Neuron (in vitro differentiated cells): ENCODE results near the gene ZNF627.
"Not testable (repeated sequence)": the region's sequence is repeated elsewhere in the genome, so short reads cannot be mapped to it uniquely, and the experiment has no call there.

Experiments used
- H2AFZ ChIP-seq: one replicate; pipeline ENCODE4 v1.6.1; 2013; ENCODE audit warnings: low read depth, mild to moderate bottlenecking, inconsistent platforms, low read length, moderate library complexity
- H3K27me3 ChIP-seq: one replicate; pipeline ENCODE4 v1.6.1; 2013; ENCODE audit warnings: low read length; ENCODE audit not compliant: insufficient read depth
- H3K36me3 ChIP-seq: one replicate; pipeline ENCODE4 v1.6.1; 2013; ENCODE audit warnings: low read length; ENCODE audit not compliant: insufficient read depth
- H3K4me1 ChIP-seq: one replicate; pipeline ENCODE4 v1.6.1; 2013; ENCODE audit warnings: low read length; ENCODE audit not compliant: insufficient read depth
- H3K4me3 ChIP-seq: 2 replicates; pipeline ENCODE4 v1.5.1; 2013; ENCODE audit warnings: mild to moderate bottlenecking, low read length, moderate library complexity
- H3K9me3 ChIP-seq: one replicate; pipeline ENCODE4 v1.6.1; 2013; ENCODE audit warnings: low read length

The ZNF627 gene

GRCh38 chr19:11581740-11582139, 15.5 kb upstream of the ZNF627 start:
- H3K36me3 ChIP-seq: no peaks in the 10 kb centered on the region
- no peak overlapping the region for H2AFZ ChIP-seq
- no peak overlapping the region for H3K4me3 ChIP-seq
- no peaks in the 10 kb centered on the region for H3K9me3 ChIP-seq
- H3K4me1 ChIP-seq: peaks cover 9% of the 10 kb centered on the region
- no peaks in the 10 kb centered on the region for H3K27me3 ChIP-seq

- no peaks in the 10 kb centered on the region for H3K4me1 ChIP-seq
- H3K27me3 ChIP-seq: no peaks in the 10 kb centered on the region
- no peaks in the 10 kb centered on the region for H3K9me3 ChIP-seq
- no peak overlapping the region for H2AFZ ChIP-seq
- H3K4me3 ChIP-seq: no peak overlapping the region
- no peaks in the 10 kb centered on the region for H3K36me3 ChIP-seq
Observed at GRCh38 chr19:11586331-11586730, 11.0 kb upstream of the ZNF627 start.

GRCh38 chr19:11587302-11587974, 9.8 kb upstream of the ZNF627 start:
- Histone ChIP-seq H2AFZ (no peak overlapping the region), H3K4me1 (no peaks in the 10 kb centered on the region), H3K9me3 (no peaks in the 10 kb centered on the region), H3K36me3 (no peaks in the 10 kb centered on the region), H3K4me3 (no peak overlapping the region), H3K27me3 (no peaks in the 10 kb centered on the region)

- Histone ChIP-seq H3K36me3 (no peaks in the 10 kb centered on the region), H3K9me3 (no peaks in the 10 kb centered on the region), H3K27me3 (no peaks in the 10 kb centered on the region), H2AFZ (no peak overlapping the region), H3K4me1 (no peaks in the 10 kb centered on the region), H3K4me3 (no peak overlapping the region)
Observed at GRCh38 chr19:11587975-11588631, 9.2 kb upstream of the ZNF627 start.

GRCh38 chr19:11594084-11594483, 3.2 kb upstream of the ZNF627 start:
- peaks cover 4% of the 10 kb centered on the region for H3K9me3 ChIP-seq

GRCh38 chr19:11596156-11596555, 1.1 kb upstream of the ZNF627 start:
- Histone ChIP-seq H2AFZ (no peak overlapping the region), H3K27me3 (no peaks in the 10 kb centered on the region), H3K4me1 (peaks cover 5% of the 10 kb centered on the region), H3K4me3 (no peak overlapping the region), H3K36me3 (peaks cover 19% of the 10 kb centered on the region), H3K9me3 (peaks cover 13% of the 10 kb centered on the region)

More at GRCh38 chr19:11594084-11594483, 3.2 kb upstream of the ZNF627 start:
- H3K4me1 ChIP-seq: peaks cover 5% of the 10 kb centered on the region
- no peaks in the 10 kb centered on the region for H3K27me3 ChIP-seq
- H2AFZ ChIP-seq: no peak overlapping the region
- H3K36me3 ChIP-seq: peaks cover 6% of the 10 kb centered on the region
- no peak overlapping the region for H3K4me3 ChIP-seq

GRCh38 chr19:11598103-11598483, 810 bp downstream of the ZNF627 start:
- peaks cover 5% of the 10 kb centered on the region for H3K4me1 ChIP-seq
- H3K9me3 ChIP-seq: peaks cover 27% of the 10 kb centered on the region
- no peak overlapping the region for H2AFZ ChIP-seq

GRCh38 chr19:11598746-11599145, 1.5 kb downstream of the ZNF627 start:
- Histone ChIP-seq H3K36me3 (peaks cover 37% of the 10 kb centered on the region), H3K9me3 (peaks cover 30% of the 10 kb centered on the region), H3K27me3 (no peaks in the 10 kb centered on the region), H2AFZ (no peak overlapping the region), H3K4me3 (peak overlapping the region; percentile 91), H3K4me1 (peaks cover 5% of the 10 kb centered on the region)

More at GRCh38 chr19:11598103-11598483, 810 bp downstream of the ZNF627 start:
- Histone ChIP-seq H3K4me3 (peak overlapping the region; percentile 91), H3K27me3 (no peaks in the 10 kb centered on the region), H3K36me3 (peaks cover 31% of the 10 kb centered on the region)

GRCh38 chr19:11599704-11600103, 2.4 kb downstream of the ZNF627 start:
- H3K4me3 ChIP-seq: not testable (repeated sequence)
- H3K9me3 ChIP-seq: peaks cover 40% of the 10 kb centered on the region

GRCh38 chr19:11606484-11606883, 9.2 kb downstream of the ZNF627 start:
- H3K36me3 ChIP-seq: peaks cover 70% of the 10 kb centered on the region
- peaks cover 61% of the 10 kb centered on the region for H3K9me3 ChIP-seq

More at GRCh38 chr19:11599704-11600103, 2.4 kb downstream of the ZNF627 start:
- H3K27me3 ChIP-seq, H2AFZ ChIP-seq, H3K4me1 ChIP-seq: not testable (repeated sequence)
- peaks cover 47% of the 10 kb centered on the region for H3K36me3 ChIP-seq

GRCh38 chr19:11611730-11612129, 14.4 kb downstream of the ZNF627 start:
- H2AFZ ChIP-seq: no peak overlapping the region
- H3K36me3 ChIP-seq: peaks cover 62% of the 10 kb centered on the region
- H3K27me3 ChIP-seq: no peaks in the 10 kb centered on the region
- peaks cover 56% of the 10 kb centered on the region for H3K9me3 ChIP-seq
- no peaks in the 10 kb centered on the region for H3K4me1 ChIP-seq
- H3K4me3 ChIP-seq: no peak overlapping the region

More at GRCh38 chr19:11606484-11606883, 9.2 kb downstream of the ZNF627 start:
- H2AFZ ChIP-seq: no peak overlapping the region
- H3K4me3 ChIP-seq: no peak overlapping the region
- H3K4me1 ChIP-seq: no peaks in the 10 kb centered on the region
- no peaks in the 10 kb centered on the region for H3K27me3 ChIP-seq

GRCh38 chr19:11612816-11613511, 15.7 kb downstream of the ZNF627 start:
- Histone ChIP-seq H3K4me3 (no peak overlapping the region), H3K27me3 (no peaks in the 10 kb centered on the region), H3K9me3 (peaks cover 59% of the 10 kb centered on the region), H3K36me3 (peaks cover 63% of the 10 kb centered on the region), H3K4me1 (no peaks in the 10 kb centered on the region), H2AFZ (no peak overlapping the region)
